ENCODE data around the gene REV3L.

DNA sequence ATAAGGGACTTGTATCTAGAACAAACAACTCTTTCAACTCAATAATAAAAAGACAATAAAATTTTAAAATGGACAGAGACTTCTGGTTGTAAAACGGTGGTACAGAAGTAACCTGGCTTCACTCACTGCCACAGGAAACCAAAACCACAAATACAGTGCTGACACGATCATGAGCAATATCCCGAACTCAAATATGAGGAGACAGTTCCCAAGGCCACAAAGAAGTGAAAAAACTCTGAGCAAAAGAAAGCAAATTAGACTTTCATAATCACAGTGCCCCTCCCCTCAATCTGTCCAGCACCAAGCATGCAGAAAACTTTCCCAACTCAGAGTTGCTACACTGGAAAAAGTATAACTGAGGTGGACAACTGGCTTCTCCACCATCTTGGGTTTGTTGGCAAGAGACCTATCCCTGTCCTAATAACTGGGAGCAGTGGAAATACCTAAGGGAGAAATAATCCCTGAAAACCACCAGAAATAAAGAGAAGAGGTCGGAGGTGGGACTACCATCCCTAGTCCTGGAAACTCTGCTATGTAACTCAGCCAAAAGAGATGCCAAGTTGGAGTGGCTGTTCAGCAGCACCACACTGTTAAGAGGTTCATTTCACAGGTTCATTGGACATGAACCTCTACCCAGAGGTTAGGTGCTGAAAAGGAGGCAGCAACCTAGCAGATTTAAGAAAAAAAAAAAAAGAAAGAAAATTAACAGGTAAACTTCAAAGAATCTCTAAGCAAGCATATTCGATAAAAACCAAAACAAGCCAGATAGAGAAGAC is 55.5 kb downstream of the REV3L start:
- TF ChIP-seq GATA2 (IDR thresholded peaks at IDR 0.05; ENCODE audit: low read depth, low read length) (no peak), GATA3 (IDR thresholded peaks at IDR 0.05; ENCODE audit: low read depth, low read length) (no peak)

All from SH-SY5Y (cell line).